DOHH2 (cell line): ENCODE data around the gene RAB11B.

Source experiments
- CTCF ChIP-seq: fragments of 200-600 bp; sonication (generic); IDR thresholded peaks from one replicate; pipeline ENCODE4 v1.5.1; 2014; ENCODE audit warnings: antibody characterized with exemption, mild to moderate bottlenecking, low read depth, low read length; ENCODE audit not compliant: poor library complexity, severe bottlenecking
- EZH2phosphoT487 ChIP-seq: fragments of 200-600 bp; sonication (generic); IDR thresholded peaks from 2 replicates; pipeline ENCODE4 v1.6.1; 2017; ENCODE audit warnings: borderline replicate concordance, mild to moderate bottlenecking, antibody characterized with exemption, low read length, moderate library complexity, mixed read lengths

- no peak for TF ChIP-seq EZH2phosphoT487
- TF ChIP-seq CTCF, result no peak
These were observed 5.5 kb downstream of the RAB11B start for GRCh38 chr19:8395621-8396082.
